ENCODE measurements around the gene PTPRM. TPM values are rescaled to one million over a fixed set of nuclear protein-coding genes. Genes with fewer than 3 reads are reported as not detected.

The PTPRM gene
- total RNA-seq, 1 experiment from 2014 or later = 14.5 TPM

DNA sequence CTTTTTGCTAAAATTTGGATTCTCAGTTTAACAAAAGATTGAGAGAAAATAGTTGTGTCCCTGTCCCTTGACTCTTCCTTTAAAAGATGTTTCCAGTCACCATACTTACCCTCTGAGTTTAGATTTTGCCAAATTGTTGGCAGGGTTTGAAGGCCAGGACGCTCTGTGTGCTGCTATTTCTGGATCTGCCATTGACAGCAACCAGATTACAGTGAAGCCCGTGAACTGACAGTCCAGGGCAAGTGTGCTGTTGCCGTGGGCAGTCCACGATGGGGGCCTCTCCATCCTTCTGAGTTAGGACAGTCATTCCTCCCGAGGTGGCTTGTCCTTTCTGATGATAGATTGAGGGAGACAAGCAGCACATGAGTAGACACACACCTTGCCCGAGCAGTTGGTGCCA lies 89.9 kb downstream of the PTPRM start:
- no peaks in the 10 kb centered on the region for H3K9me3 ChIP-seq (ENCODE audit: control insufficient read depth in 1 of 2, insufficient read depth in 1 of 2, low read depth in 1 of 2, low read length in 2 of 2)
- H3K4me2 ChIP-seq (ENCODE audit: low read length) = no peak overlapping the region
- DNase-seq (ENCODE audit: low read depth, low spot score) (no peak), ATAC-seq (no peak)
- no peak overlapping the region for H2AFZ ChIP-seq (ENCODE audit: low read depth, low read length, poor library complexity, severe bottlenecking)
- no peak overlapping the region for H3K27ac ChIP-seq (ENCODE audit: low read depth, low read length)
- ChIA-PET RAD21 (ENCODE audit: low non-redundant PET in 1 of 2, low total read pairs in 2 of 2, uncharacterized antibody in 2 of 2, unreplicated experiment in 2 of 2) (no interaction called here), POLR2A (no interaction called here), CTCF (no interaction called here)
- no TSS peak for BruUV-seq (replicated peaks)
- intact Hi-C loops (cut with micrococcal nuclease) = no loop called here
- no peak for TF ChIP-seq YY1 (IDR thresholded peaks at IDR 0.05; ENCODE audit: extremely low read depth, insufficient replicate concordance, low read depth, low read length)
- no peak for TF ChIP-seq SRF (IDR thresholded peaks at IDR 0.05; ENCODE audit: low read depth)
- no peak for TF ChIP-seq POLR2A (IDR thresholded peaks at IDR 0.05; ENCODE audit: borderline replicate concordance, extremely low read depth, insufficient read depth, insufficient read length)
- TF ChIP-seq ZFX (IDR thresholded peaks at IDR 0.05) = no peak
- no peak for TF ChIP-seq CEBPB (IDR thresholded peaks at IDR 0.05; ENCODE audit: low read depth)
- no peak for TF ChIP-seq ELF1 (IDR thresholded peaks at IDR 0.05; ENCODE audit: borderline replicate concordance, low read depth)
- no peak for TF ChIP-seq FOSL1 (IDR thresholded peaks at IDR 0.05; ENCODE audit: low read depth)
- TF ChIP-seq EGR1 (IDR thresholded peaks at IDR 0.05; ENCODE audit: low read depth) = no peak
- no peak for TF ChIP-seq JUND (IDR thresholded peaks at IDR 0.05)
- no peak for TF ChIP-seq CBX3 (IDR thresholded peaks at IDR 0.05; ENCODE audit: low read depth)
- no peak for TF ChIP-seq ZNF274 (IDR thresholded peaks at IDR 0.05; ENCODE audit: low read depth, low read length)
- no peak for TF ChIP-seq MAX (IDR thresholded peaks at IDR 0.05)
- no peak for TF ChIP-seq POLR2AphosphoS5 (IDR thresholded peaks at IDR 0.05; ENCODE audit: low read depth, low read length)
- TF ChIP-seq, protein P1, sequence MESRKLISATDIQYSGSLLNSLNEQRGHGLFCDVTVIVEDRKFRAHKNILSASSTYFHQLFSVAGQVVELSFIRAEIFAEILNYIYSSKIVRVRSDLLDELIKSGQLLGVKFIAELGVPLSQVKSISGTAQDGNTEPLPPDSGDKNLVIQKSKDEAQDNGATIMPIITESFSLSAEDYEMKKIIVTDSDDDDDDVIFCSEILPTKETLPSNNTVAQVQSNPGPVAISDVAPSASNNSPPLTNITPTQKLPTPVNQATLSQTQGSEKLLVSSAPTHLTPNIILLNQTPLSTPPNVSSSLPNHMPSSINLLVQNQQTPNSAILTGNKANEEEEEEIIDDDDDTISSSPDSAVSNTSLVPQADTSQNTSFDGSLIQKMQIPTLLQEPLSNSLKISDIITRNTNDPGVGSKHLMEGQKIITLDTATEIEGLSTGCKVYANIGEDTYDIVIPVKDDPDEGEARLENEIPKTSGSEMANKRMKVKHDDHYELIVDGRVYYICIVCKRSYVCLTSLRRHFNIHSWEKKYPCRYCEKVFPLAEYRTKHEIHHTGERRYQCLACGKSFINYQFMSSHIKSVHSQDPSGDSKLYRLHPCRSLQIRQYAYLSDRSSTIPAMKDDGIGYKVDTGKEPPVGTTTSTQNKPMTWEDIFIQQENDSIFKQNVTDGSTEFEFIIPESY (IDR thresholded peaks at IDR 0.05; ENCODE audit: extremely low read depth, insufficient replicate concordance, low read length) = no peak
- TF ChIP-seq EZH2 (IDR thresholded peaks at IDR 0.05) = no peak
- TF ChIP-seq SP1 (IDR thresholded peaks at IDR 0.05; ENCODE audit: low read depth) = no peak
- TF ChIP-seq SIN3A (IDR thresholded peaks at IDR 0.05; ENCODE audit: low read depth) = no peak
- no peak for TF ChIP-seq ATF3 (IDR thresholded peaks at IDR 0.05)
- TF ChIP-seq RAD21 (IDR thresholded peaks at IDR 0.05; ENCODE audit: low read depth) = no peak
- no peaks in the 10 kb centered on the region for H3K79me2 ChIP-seq (ENCODE audit: insufficient read depth, low read length)
- H3K9ac ChIP-seq (ENCODE audit: low read length) = no peak overlapping the region
- no peaks in the 10 kb centered on the region for H3K9me2 ChIP-seq (ENCODE audit: insufficient read depth)
- H3K27me3 ChIP-seq (ENCODE audit: insufficient read depth, low read length) = peaks cover 13% of the 10 kb centered on the region
- H3K4me3 ChIP-seq (replicated peaks in 1 of 2; ENCODE audit: low read depth in 1 of 2, low read length in 2 of 2) = no peak overlapping the region
- no peaks in the 10 kb centered on the region for H4K20me1 ChIP-seq (ENCODE audit: insufficient read depth)
- no peaks in the 10 kb centered on the region for H3K4me1 ChIP-seq (ENCODE audit: control insufficient read depth in 1 of 2, insufficient read depth in 2 of 2, low read length in 2 of 2)
- no peaks in the 10 kb centered on the region for H3K36me3 ChIP-seq (ENCODE audit: control insufficient read depth in 1 of 2, insufficient read depth in 2 of 2, low read length in 2 of 2)

Measured in HCT116 (cell line).